Muscle of leg (tissue), 11 donors: ENCODE measurements around the gene PLEKHM3. TPM values are rescaled to one million over a fixed set of nuclear protein-coding genes. Genes with fewer than 3 reads are reported as not detected.

Experiments used
- DNase-seq: peaks from one replicate; pipeline ENCODE4 v3.0.0; 2013
- H3K27ac ChIP-seq: one replicate; pipeline ENCODE4 v1.5.1; 2013; ENCODE audit warnings: mild to moderate bottlenecking, low read length, control low read depth
- H3K27me3 ChIP-seq: one replicate; pipeline ENCODE4 v1.6.1; 2013; ENCODE audit warnings: low read length; ENCODE audit not compliant: control insufficient read depth, insufficient read depth
- H3K36me3 ChIP-seq: one replicate; pipeline ENCODE4 v1.6.1; 2013; ENCODE audit warnings: low read length; ENCODE audit not compliant: control insufficient read depth, insufficient read depth
- H3K4me1 ChIP-seq: one replicate; pipeline ENCODE4 v1.6.1; 2013; ENCODE audit warnings: low read length; ENCODE audit not compliant: control insufficient read depth, insufficient read depth
- H3K4me3 ChIP-seq: one replicate; pipeline ENCODE4 v1.5.1; 2013; ENCODE audit warnings: low read length, control low read depth
- H3K9me3 ChIP-seq: replicated peaks from 2 replicates; pipeline ENCODE4 v1.6.1; 2013; ENCODE audit warnings: low read depth, low read length; ENCODE audit not compliant: control insufficient read depth
- WGBS: methylation state at CpG from one replicate; pipeline ENCODE4 v1.1.5; 2013; ENCODE audit warnings: missing lambda C conversion rate; ENCODE audit not compliant: insufficient coverage; 5-methylcytosine and 5-hydroxymethylcytosine counted together
- polyA plus RNA-seq, 8 donors: library from polyadenylated mRNA; unstranded; fragments of 120-200 nt; gene quantifications; one replicate each; pipeline versions ENCODE4 v1.2.1 to v1.2.3, GENCODE V29; 2013; ENCODE audit warnings: inconsistent platforms in 1 of 8, low replicate concordance in 1 of 8; ENCODE audit not compliant: insufficient read length in 8 of 8, insufficient read depth in 1 of 8
- total RNA-seq: library from RNA; stranded (reverse); fragments of 120-200 nt; gene quantifications from one replicate; pipeline ENCODE4 v1.2.4, GENCODE V29; 2013

The PLEKHM3 gene
- total and polyA plus RNA-seq, 9 donors: 6.2 to 9.5 (median 7.4) TPM

GRCh38 chr2:207783514-207783913 is 241.8 kb downstream of the PLEKHM3 start:
- no peak for DNase-seq
- H3K36me3 ChIP-seq: no peaks in the 10 kb centered on the region
- H3K4me3 ChIP-seq: no peak overlapping the region
- no peak overlapping the region for H3K27ac ChIP-seq
- no peaks in the 10 kb centered on the region for H3K27me3 ChIP-seq
- WGBS: no CpG with 5 or more reads among the region's 2 CpGs
- no peaks in the 10 kb centered on the region for H3K4me1 ChIP-seq
- no peaks in the 10 kb centered on the region for H3K9me3 ChIP-seq

GRCh38 chr2:207782238-207783030 is 242.9 kb downstream of the PLEKHM3 start:
- no peak for DNase-seq
- Histone ChIP-seq H3K27me3 (no peaks in the 10 kb centered on the region), H3K36me3 (no peaks in the 10 kb centered on the region), H3K4me1 (no peaks in the 10 kb centered on the region), H3K4me3 (no peak overlapping the region), H3K9me3 (no peaks in the 10 kb centered on the region), H3K27ac (no peak overlapping the region)
- WGBS: 77% methylated on average over 5 of the region's 10 CpGs

DNA sequence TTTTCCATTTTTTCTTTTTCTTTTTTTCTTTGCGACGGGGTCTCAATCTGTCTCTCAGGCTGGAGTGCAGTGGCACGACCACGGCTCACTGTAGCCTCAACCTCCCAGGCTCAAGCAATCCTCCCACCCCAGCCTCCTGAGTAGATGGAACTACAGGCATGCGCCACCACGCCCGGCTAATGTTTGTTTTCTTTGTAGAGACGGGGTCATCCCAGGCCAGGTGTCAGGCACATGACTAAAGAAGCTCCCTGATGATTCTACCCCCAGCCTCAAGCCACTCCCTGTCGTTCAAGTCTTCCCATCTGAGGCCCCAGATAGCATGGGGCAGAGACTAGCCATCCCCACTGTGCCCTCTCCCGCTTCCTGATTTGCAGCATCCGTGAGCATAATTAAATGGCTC is 245.8 kb downstream of the PLEKHM3 start:
- no peak overlapping the region for H3K27ac ChIP-seq
- H3K4me1 ChIP-seq: no peaks in the 10 kb centered on the region
- 76% methylated on average over 6 of the region's 11 CpGs for WGBS
- H3K36me3 ChIP-seq: no peaks in the 10 kb centered on the region
- DNase-seq: no peak
- no peaks in the 10 kb centered on the region for H3K9me3 ChIP-seq
- no peaks in the 10 kb centered on the region for H3K27me3 ChIP-seq
- H3K4me3 ChIP-seq: no peak overlapping the region

DNA sequence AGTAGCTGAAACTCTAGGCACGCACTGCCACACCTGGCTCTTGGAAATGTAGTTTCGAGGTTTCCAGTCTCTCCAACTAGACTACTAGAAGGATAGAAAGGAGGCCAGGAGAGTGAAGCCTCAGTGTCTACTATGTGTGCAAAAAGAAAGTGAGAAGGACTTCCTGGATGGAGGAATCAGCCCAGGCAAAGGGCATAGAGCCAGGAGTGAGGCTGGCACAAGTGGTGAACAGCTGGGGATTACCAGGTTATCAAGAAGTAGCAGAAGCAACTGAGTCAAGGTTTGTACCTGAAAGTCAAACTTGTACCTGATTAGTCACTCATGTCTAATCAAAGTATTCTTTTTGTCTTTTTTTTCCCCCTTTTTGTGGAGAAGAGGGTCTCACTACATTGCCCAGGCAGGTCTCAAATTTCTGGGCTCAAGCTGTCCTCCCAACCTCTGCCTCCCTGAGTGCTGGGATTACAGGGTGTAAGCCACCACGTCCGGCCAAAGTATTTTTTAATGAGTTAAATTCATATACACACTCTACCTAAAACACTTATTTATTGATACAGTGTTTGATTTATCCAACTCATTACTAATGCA is 246.9 kb downstream of the PLEKHM3 start:
- no CpG with 5 or more reads among the region's 4 CpGs for WGBS
- Histone ChIP-seq H3K27ac (no peak overlapping the region), H3K4me3 (no peak overlapping the region), H3K9me3 (no peaks in the 10 kb centered on the region), H3K36me3 (no peaks in the 10 kb centered on the region), H3K4me1 (no peaks in the 10 kb centered on the region), H3K27me3 (no peaks in the 10 kb centered on the region)
- no peak for DNase-seq

- no peak for DNase-seq
- no peaks in the 10 kb centered on the region for H3K4me1 ChIP-seq
- no peak overlapping the region for H3K27ac ChIP-seq
- no peaks in the 10 kb centered on the region for H3K9me3 ChIP-seq
- H3K4me3 ChIP-seq: no peak overlapping the region
- no peaks in the 10 kb centered on the region for H3K36me3 ChIP-seq
- no peaks in the 10 kb centered on the region for H3K27me3 ChIP-seq
- WGBS: 90% methylated on average over 4 of the region's 6 CpGs
Measured at GRCh38 chr2:207777124-207777523, 248.2 kb downstream of the PLEKHM3 start.

- Histone ChIP-seq H3K27ac (no peak overlapping the region), H3K36me3 (no peaks in the 10 kb centered on the region), H3K4me1 (peaks cover 6% of the 10 kb centered on the region), H3K4me3 (no peak overlapping the region), H3K27me3 (peaks cover 2% of the 10 kb centered on the region), H3K9me3 (no peaks in the 10 kb centered on the region)
- 67% methylated on average over 1 of the region's 3 CpGs for WGBS
- DNase-seq: no peak
Measured at GRCh38 chr2:207775473-207775872, 249.9 kb downstream of the PLEKHM3 start.

DNA sequence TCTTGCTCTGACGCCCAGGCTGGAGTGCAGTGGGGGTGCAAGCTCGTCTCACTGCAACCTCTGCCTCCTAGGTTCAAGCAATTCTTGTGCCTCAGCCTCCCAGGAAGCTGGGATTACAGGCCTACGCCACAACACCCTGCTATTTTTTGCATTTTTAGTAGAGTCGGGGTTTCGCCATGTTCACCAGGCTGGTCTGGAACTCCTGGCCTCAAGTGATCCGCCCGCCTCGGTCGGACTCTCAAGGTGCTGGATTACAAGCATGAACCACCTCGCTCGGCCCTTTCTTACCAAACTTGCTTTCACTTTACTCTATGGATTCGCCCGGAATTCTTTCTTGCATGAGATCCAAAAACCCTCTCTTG is 252.5 kb downstream of the PLEKHM3 start:
- no peaks in the 10 kb centered on the region for H3K36me3 ChIP-seq
- no peak for DNase-seq
- 73% methylated on average over 8 of the region's 13 CpGs for WGBS
- no peak overlapping the region for H3K27ac ChIP-seq
- no peak overlapping the region for H3K4me3 ChIP-seq
- peaks cover 11% of the 10 kb centered on the region for H3K27me3 ChIP-seq
- H3K9me3 ChIP-seq: no peaks in the 10 kb centered on the region
- H3K4me1 ChIP-seq: peaks cover 19% of the 10 kb centered on the region

DNA sequence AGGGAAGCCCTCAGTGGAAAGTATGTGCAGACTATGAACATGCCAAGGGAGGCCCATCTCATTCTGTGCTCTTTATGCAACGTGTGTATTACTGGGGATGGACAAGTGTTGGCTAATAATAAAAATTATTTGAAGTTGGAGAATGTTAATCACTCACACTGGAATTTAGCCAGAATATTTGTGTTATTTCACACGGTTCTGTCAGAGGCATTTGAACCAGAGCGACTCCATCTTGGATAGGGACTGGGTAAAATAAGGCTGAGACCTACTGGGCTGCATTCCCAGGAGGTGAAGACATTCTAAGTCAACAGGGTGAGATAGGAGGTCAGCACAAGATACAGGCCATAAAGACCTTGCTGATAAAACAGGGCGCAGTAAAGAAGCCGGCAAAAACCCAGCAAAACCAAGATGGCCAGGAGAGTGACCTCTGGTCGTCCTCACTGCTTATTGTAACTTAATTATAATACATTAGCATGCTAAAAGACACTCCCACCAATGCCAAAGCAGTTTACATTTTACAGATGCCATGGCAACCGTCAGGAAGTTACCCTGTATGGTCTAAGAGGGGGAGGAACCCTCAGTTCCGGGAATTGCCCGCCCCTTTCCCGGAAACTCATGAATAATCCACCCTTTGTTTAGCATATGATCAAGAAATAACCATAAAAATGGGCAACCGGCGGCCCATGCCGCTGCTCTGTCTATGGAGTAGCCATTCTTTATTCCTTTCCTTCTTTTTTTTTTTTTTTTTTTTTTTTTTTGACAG is 253.1 kb downstream of the PLEKHM3 start:
- Histone ChIP-seq H3K36me3 (no peaks in the 10 kb centered on the region), H3K27me3 (peaks cover 17% of the 10 kb centered on the region), H3K27ac (no peak overlapping the region), H3K4me3 (no peak overlapping the region), H3K9me3 (no peaks in the 10 kb centered on the region), H3K4me1 (peaks cover 25% of the 10 kb centered on the region)
- DNase-seq: peak; percentile 37
- WGBS: 47% methylated on average over 3 of the region's 13 CpGs

DNA sequence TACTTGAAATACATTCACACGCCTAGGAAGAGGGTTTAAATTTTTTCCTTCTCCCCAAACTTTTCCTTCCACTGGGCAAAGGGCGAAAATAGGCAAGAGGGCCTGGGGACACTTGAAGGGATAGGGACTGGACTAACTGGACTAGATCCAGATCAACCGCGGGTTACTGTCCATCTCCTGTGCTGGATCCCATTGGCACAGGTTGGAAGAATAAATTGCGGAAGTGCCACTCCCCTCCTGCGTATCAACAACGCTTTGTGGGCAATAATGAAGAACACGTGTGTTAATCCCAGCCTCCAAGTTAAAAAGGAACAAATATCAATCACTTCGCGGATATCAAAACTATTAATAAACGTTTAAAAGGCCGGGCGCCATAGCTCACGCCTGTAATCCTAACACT is 253.9 kb downstream of the PLEKHM3 start:
- Histone ChIP-seq H3K27me3 (peaks cover 24% of the 10 kb centered on the region), H3K27ac (no peak overlapping the region), H3K4me3 (no peak overlapping the region), H3K36me3 (no peaks in the 10 kb centered on the region), H3K4me1 (peaks cover 32% of the 10 kb centered on the region), H3K9me3 (no peaks in the 10 kb centered on the region)
- WGBS: 86% methylated on average over 5 of the region's 14 CpGs
- DNase-seq: no peak
